Thoracic aorta (tissue), 2 donors: Measurements from ENCODE around the gene LHX6. TPM values are rescaled to one million over a fixed set of nuclear protein-coding genes. Genes with fewer than 3 reads are reported as not detected.

Source experiments
- ATAC-seq: fragments of 150-250 bp; one replicate; pipeline ENCODE4 v1.8.0; 2017; ENCODE audit warnings: low read depth; ENCODE audit not compliant: insufficient number of reproducible peaks, low FRiP score
- DNase-seq: peaks from one replicate; pipeline ENCODE4 v3.0.0-alpha.2; 2020; ENCODE audit warnings: low spot score
- H3K27ac ChIP-seq, 2 donors: fragments of 200-600 bp; sonication (generic); 1 replicate in 1 of 2; 2 replicates in 1 of 2; pipeline ENCODE4 v1.5.1; 2016; ENCODE audit warnings: mild to moderate bottlenecking in 2 of 2, moderate library complexity in 2 of 2
- H3K27me3 ChIP-seq: fragments of 200-600 bp; sonication (generic); replicated peaks from 2 replicates; pipeline ENCODE4 v1.6.0; 2016; ENCODE audit warnings: mild to moderate bottlenecking; ENCODE audit not compliant: insufficient read depth
- H3K36me3 ChIP-seq: fragments of 200-600 bp; sonication (generic); one replicate; pipeline ENCODE4 v1.5.1; 2016
- H3K4me1 ChIP-seq, 2 donors: fragments of 200-600 bp; sonication (generic); 1 replicate in 1 of 2; 2 replicates in 1 of 2; pipeline versions ENCODE4 v1.5.1 to v1.6.0; 2016; ENCODE audit warnings: low read depth in 2 of 2, mild to moderate bottlenecking in 1 of 2; ENCODE audit not compliant: control insufficient read depth in 1 of 2
- H3K4me3 ChIP-seq: fragments of 200-600 bp; sonication (generic); 2 replicates; pipeline ENCODE4 v1.5.1; 2016; ENCODE audit warnings: mild to moderate bottlenecking
- H3K9me3 ChIP-seq: fragments of 200-600 bp; sonication (generic); 2 replicates; pipeline ENCODE4 v1.5.1; 2016
- total RNA-seq, 2 donors: library from RNA; depleted of rRNA; stranded (reverse); fragments of >200 nt; gene quantifications; one replicate each; pipeline versions ENCODE4 v1.1.0 to v1.2.3, GENCODE V29; 2016
- TF ChIP-seq, protein P1 (sequence below): fragments of 200-600 bp; sonication (generic); IDR thresholded peaks from one replicate; pipeline ENCODE4 v1.5.1; 2019; ENCODE audit warnings: antibody characterized with exemption

Gene LHX6
- total RNA-seq, 2 donors from 2014 or later, result 5.0 to 6.5 TPM

DNA sequence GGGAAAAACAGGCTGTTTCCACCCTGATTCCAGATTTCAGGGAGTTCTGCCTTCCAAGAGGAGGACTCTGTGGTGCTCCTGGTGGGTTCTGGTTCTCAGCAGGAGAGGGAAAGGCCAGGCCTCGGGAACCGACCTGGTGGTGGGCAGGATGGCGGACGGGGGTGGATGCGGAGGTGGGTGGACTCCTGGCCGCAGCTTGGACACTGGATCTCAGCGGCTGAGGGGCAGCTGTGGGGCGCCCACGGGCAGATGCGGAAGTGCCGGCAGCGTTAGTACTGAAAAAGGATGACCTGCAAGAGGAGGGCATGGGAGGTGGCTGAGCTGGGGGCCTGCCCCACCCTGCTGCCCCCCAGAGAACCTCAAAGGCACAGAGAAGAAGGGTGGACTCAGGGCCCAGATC lies 24.3 kb downstream of the LHX6 start:
- no peaks in the 10 kb centered on the region for H3K36me3 ChIP-seq
- H3K9me3 ChIP-seq, result no peaks in the 10 kb centered on the region
- H3K4me1 ChIP-seq, result no peaks in the 10 kb centered on the region
- H3K27ac ChIP-seq, result no peak overlapping the region
- H3K27me3 ChIP-seq, result no peaks in the 10 kb centered on the region
- no peak overlapping the region for H3K4me3 ChIP-seq
- ATAC-seq, result no peak
- no peak for DNase-seq
- TF ChIP-seq, protein P1, sequence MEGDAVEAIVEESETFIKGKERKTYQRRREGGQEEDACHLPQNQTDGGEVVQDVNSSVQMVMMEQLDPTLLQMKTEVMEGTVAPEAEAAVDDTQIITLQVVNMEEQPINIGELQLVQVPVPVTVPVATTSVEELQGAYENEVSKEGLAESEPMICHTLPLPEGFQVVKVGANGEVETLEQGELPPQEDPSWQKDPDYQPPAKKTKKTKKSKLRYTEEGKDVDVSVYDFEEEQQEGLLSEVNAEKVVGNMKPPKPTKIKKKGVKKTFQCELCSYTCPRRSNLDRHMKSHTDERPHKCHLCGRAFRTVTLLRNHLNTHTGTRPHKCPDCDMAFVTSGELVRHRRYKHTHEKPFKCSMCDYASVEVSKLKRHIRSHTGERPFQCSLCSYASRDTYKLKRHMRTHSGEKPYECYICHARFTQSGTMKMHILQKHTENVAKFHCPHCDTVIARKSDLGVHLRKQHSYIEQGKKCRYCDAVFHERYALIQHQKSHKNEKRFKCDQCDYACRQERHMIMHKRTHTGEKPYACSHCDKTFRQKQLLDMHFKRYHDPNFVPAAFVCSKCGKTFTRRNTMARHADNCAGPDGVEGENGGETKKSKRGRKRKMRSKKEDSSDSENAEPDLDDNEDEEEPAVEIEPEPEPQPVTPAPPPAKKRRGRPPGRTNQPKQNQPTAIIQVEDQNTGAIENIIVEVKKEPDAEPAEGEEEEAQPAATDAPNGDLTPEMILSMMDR, result no peak

DNA sequence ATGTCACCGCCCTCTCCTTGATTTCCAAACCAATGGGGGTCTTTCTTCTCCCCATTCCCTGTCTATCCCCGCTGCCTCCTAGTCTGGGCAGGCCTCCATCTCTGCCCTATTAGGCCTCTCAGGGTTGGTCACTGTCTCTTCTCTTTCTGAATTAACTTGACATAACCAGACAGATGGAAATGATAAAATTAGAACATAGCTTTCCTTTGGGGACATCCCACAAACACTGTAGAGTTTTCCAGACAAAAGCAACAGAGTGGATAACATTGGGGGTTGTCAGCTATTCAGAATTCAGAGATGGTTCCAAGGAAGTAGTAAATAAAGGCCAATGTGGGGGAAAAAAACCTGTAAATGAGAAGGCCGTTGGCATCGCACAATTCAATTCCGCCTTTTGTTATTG lies 24.7 kb downstream of the LHX6 start:
- Histone ChIP-seq H3K4me1 (no peaks in the 10 kb centered on the region), H3K4me3 (no peak overlapping the region), H3K27ac (no peak overlapping the region), H3K9me3 (no peaks in the 10 kb centered on the region), H3K27me3 (no peaks in the 10 kb centered on the region), H3K36me3 (no peaks in the 10 kb centered on the region)
- DNase-seq, result no peak
- TF ChIP-seq, protein P1, result no peak
- ATAC-seq, result no peak

DNA sequence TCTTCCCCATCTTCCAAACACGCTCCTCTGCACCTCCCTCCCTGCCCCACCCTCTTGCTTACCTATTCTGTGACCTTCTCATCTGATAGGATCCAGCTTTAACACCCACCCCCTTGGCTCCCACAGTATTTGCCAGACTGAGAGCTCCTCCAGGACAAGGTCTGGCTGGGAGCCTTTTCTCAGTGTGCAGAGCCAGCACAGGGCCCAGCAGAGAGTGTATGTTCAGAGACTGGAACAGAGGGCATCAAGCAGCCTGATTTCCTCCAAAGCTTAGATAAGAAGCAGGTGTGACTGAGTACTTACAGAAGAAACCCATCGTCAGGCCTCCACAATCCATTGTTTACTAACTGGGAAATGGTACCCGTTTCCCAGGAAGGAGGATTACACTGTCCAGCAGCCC lies 26.6 kb downstream of the LHX6 start:
- no peak for ATAC-seq
- H3K4me1 ChIP-seq, result no peaks in the 10 kb centered on the region
- no peaks in the 10 kb centered on the region for H3K9me3 ChIP-seq
- H3K27me3 ChIP-seq, result no peaks in the 10 kb centered on the region
- H3K36me3 ChIP-seq, result no peaks in the 10 kb centered on the region
- no peak overlapping the region for H3K4me3 ChIP-seq
- no peak for DNase-seq
- H3K27ac ChIP-seq, result no peak overlapping the region
- TF ChIP-seq, protein P1, result no peak

DNA sequence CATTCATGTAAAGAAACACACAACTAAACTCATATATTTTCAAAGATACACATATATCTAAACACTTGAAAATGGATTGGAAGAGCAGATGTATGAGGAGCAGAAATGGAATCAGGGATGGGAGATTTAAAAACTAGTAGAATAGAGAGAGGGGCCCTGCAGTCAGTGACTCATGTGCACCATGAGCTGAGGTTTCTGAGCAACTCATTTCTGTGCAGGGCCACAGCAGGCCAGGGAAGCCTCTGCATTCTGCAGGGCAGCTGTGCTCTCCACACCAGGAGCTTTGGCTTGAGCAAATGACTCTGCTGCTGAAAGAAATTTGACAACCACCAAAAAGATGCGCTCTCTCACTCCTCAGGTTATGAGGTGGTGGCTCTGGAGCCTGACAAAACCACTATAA lies 27.1 kb downstream of the LHX6 start:
- H3K36me3 ChIP-seq, result no peaks in the 10 kb centered on the region
- TF ChIP-seq, protein P1, result no peak
- no peaks in the 10 kb centered on the region for H3K9me3 ChIP-seq
- H3K27ac ChIP-seq, result no peak overlapping the region
- H3K4me3 ChIP-seq, result no peak overlapping the region
- DNase-seq (no peak), ATAC-seq (no peak)
- no peaks in the 10 kb centered on the region for H3K27me3 ChIP-seq
- no peaks in the 10 kb centered on the region for H3K4me1 ChIP-seq

DNA sequence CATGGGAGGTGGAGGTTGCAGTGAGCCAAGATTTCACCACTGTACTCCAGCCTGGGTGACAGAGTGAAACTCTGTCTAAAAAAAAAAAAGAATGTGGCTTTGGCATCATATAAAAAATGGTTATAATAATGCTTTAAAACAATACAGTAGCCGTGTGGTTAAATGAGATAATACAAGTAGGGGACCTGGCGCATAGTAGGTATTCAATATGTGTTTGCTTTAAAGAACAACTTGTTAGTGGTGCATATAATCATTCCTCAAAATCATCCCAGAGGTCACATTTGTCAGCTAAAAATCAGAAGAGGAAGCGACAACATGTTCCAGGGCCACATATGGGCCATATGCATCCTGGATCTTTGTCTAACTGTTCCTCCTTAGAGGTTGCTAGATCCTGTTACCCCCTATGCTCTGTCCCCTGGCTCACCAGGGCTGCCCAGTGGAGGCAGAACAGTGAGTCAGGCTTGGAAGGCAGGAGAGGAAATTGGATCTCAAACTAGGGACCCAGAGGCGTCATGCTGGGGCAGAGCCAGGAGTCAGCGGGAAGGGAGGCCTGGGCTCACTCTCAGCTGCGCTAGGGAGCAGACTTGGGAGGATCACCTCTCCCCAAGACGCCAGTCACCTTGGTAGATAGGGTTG lies 27.7 kb downstream of the LHX6 start:
- H3K36me3 ChIP-seq, result no peaks in the 10 kb centered on the region
- ATAC-seq (no peak), DNase-seq (no peak)
- H3K4me1 ChIP-seq, result no peaks in the 10 kb centered on the region
- TF ChIP-seq, protein P1, result no peak
- no peaks in the 10 kb centered on the region for H3K27me3 ChIP-seq
- no peak overlapping the region for H3K27ac ChIP-seq
- no peaks in the 10 kb centered on the region for H3K9me3 ChIP-seq
- H3K4me3 ChIP-seq, result no peak overlapping the region
